ENCODE data around the gene ELP1.

DNA sequence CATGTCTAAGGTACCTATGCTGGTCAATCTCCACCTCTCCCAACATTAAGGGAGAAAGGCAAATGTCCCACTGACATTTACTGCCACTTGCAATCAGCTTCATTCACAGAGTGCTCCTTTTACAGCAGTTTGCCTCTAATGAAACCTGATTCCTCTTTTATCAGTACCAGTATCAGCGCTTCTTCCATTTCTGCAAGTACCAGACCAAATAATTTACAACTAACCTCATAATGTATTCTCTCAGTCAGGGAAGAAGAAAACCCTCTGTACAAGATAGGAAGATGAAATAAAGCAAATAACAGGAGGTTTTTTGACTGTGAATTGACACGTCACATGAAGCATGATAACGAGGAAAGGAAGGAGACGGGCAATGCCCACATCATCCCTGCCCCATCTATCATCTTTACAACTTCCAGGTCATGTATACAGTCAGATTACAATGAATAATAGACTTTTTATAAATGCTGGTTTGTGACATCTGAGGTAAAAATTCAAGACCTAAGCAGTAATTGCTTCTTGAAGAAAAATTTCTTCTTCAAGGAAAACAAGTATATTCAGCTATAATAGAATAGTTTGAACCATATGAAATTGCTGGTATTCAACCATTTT, 22.2 kb upstream of the ELP1 start:
- TF ChIP-seq, protein P1, sequence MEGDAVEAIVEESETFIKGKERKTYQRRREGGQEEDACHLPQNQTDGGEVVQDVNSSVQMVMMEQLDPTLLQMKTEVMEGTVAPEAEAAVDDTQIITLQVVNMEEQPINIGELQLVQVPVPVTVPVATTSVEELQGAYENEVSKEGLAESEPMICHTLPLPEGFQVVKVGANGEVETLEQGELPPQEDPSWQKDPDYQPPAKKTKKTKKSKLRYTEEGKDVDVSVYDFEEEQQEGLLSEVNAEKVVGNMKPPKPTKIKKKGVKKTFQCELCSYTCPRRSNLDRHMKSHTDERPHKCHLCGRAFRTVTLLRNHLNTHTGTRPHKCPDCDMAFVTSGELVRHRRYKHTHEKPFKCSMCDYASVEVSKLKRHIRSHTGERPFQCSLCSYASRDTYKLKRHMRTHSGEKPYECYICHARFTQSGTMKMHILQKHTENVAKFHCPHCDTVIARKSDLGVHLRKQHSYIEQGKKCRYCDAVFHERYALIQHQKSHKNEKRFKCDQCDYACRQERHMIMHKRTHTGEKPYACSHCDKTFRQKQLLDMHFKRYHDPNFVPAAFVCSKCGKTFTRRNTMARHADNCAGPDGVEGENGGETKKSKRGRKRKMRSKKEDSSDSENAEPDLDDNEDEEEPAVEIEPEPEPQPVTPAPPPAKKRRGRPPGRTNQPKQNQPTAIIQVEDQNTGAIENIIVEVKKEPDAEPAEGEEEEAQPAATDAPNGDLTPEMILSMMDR (IDR thresholded peaks at IDR 0.05) = no peak
- no peak for TF ChIP-seq POLR2A (IDR thresholded peaks at IDR 0.05)
